ENCODE data around the gene DCTPP1. TPM values are rescaled to one million over a fixed set of nuclear protein-coding genes. Genes with fewer than 3 reads are reported as not detected.

The DCTPP1 gene
- total and polyA plus RNA-seq, 4 donors, result 18.1 to 49.5 (median 35.3) TPM

GRCh38 chr16:30395155-30395991 lies 34.5 kb downstream of the DCTPP1 start, which contains the start of gene ZNF48:
Gene ZNF48 (plus strand): TSS chr16:30395420. CDS start chr16:30395795, 375 bp downstream.
- H3K27me3 ChIP-seq (ENCODE audit: control insufficient read depth, insufficient read depth, low read length), result no peaks in the 10 kb centered on the region
- peaks cover 21% of the 10 kb centered on the region for H3K36me3 ChIP-seq (ENCODE audit: control insufficient read depth, insufficient read depth, low read length)
- no peaks in the 10 kb centered on the region for H3K9me3 ChIP-seq (ENCODE audit: control insufficient read depth, insufficient read depth, low read length)
- H3K4me3 ChIP-seq (ENCODE audit: low read depth, low read length), result peak within 1 kb of the TSS; percentile 80
- peak in 3 of 6 donors; percentile 84 to 98 (median 97) for DNase-seq (ENCODE audit: low read depth in 4 of 6, low spot score in 6 of 6)
- under 1% methylated on average over 100 of the region's 103 CpGs for WGBS (ENCODE audit: insufficient coverage)
- H3K27ac ChIP-seq (ENCODE audit: low read depth, low read length), result peak within 1 kb of the TSS; percentile 96
- H3K4me1 ChIP-seq (ENCODE audit: control insufficient read depth, insufficient read depth, low read length), result peaks cover 44% of the 10 kb centered on the region

- Histone ChIP-seq H3K9me3 (ENCODE audit: control insufficient read depth, insufficient read depth, low read length) (no peaks in the 10 kb centered on the region), H3K4me3 (ENCODE audit: low read depth, low read length) (peak overlapping the region; percentile 80), H3K27ac (ENCODE audit: low read depth, low read length) (peak overlapping the region; percentile 96), H3K36me3 (ENCODE audit: control insufficient read depth, insufficient read depth, low read length) (peaks cover 21% of the 10 kb centered on the region), H3K4me1 (ENCODE audit: control insufficient read depth, insufficient read depth, low read length) (peaks cover 37% of the 10 kb centered on the region), H3K27me3 (ENCODE audit: control insufficient read depth, insufficient read depth, low read length) (no peaks in the 10 kb centered on the region)
- WGBS (ENCODE audit: insufficient coverage), result under 1% methylated on average over 29 of the region's 31 CpGs
- peak in 2 of 6 donors; percentile 76 to 77 for DNase-seq (ENCODE audit: low read depth in 4 of 6, low spot score in 6 of 6)
These were observed 35.2 kb downstream of the DCTPP1 start for GRCh38 chr16:30394592-30395154.

GRCh38 chr16:30383521-30383920 lies 46.3 kb downstream of the DCTPP1 start:
- Histone ChIP-seq H3K27ac (ENCODE audit: low read depth, low read length) (no peak overlapping the region), H3K27me3 (ENCODE audit: control insufficient read depth, insufficient read depth, low read length) (no peaks in the 10 kb centered on the region)
- no peak for DNase-seq (ENCODE audit: low read depth in 4 of 6, low spot score in 6 of 6)

GRCh38 chr16:30382111-30382881 lies 47.5 kb downstream of the DCTPP1 start, which contains the start of gene SEPTIN1:
Gene SEPTIN1 (minus strand): TSS chr16:30382561. CDS start chr16:30382542, 19 bp downstream.
- Histone ChIP-seq H3K4me3 (ENCODE audit: low read depth, low read length) (no peak within 1 kb of the TSS), H3K27me3 (ENCODE audit: control insufficient read depth, insufficient read depth, low read length) (no peaks in the 10 kb centered on the region), H3K4me1 (ENCODE audit: control insufficient read depth, insufficient read depth, low read length) (peaks cover 23% of the 10 kb centered on the region), H3K9me3 (ENCODE audit: control insufficient read depth, insufficient read depth, low read length) (no peaks in the 10 kb centered on the region), H3K36me3 (ENCODE audit: control insufficient read depth, insufficient read depth, low read length) (peaks cover 5% of the 10 kb centered on the region), H3K27ac (ENCODE audit: low read depth, low read length) (no peak within 1 kb of the TSS)
- WGBS (ENCODE audit: insufficient coverage), result 69% methylated on average over 9 of the region's 12 CpGs
- DNase-seq (ENCODE audit: low read depth in 4 of 6, low spot score in 6 of 6), result no peak

More at GRCh38 chr16:30383521-30383920, 46.3 kb downstream of the DCTPP1 start:
- no peaks in the 10 kb centered on the region for H3K9me3 ChIP-seq (ENCODE audit: control insufficient read depth, insufficient read depth, low read length)
- 51% methylated on average over 2 of the region's 2 CpGs for WGBS (ENCODE audit: insufficient coverage)
- H3K4me1 ChIP-seq (ENCODE audit: control insufficient read depth, insufficient read depth, low read length), result peaks cover 13% of the 10 kb centered on the region
- H3K36me3 ChIP-seq (ENCODE audit: control insufficient read depth, insufficient read depth, low read length), result peaks cover 5% of the 10 kb centered on the region
- H3K4me3 ChIP-seq (ENCODE audit: low read depth, low read length), result no peak overlapping the region

- Histone ChIP-seq H3K27me3 (ENCODE audit: control insufficient read depth, insufficient read depth, low read length) (no peaks in the 10 kb centered on the region), H3K4me3 (ENCODE audit: low read depth, low read length) (no peak overlapping the region), H3K36me3 (ENCODE audit: control insufficient read depth, insufficient read depth, low read length) (peaks cover 5% of the 10 kb centered on the region), H3K4me1 (ENCODE audit: control insufficient read depth, insufficient read depth, low read length) (peaks cover 32% of the 10 kb centered on the region), H3K9me3 (ENCODE audit: control insufficient read depth, insufficient read depth, low read length) (no peaks in the 10 kb centered on the region), H3K27ac (ENCODE audit: low read depth, low read length) (no peak overlapping the region)
- WGBS (ENCODE audit: insufficient coverage), result no CpG with 5 or more reads among the region's 13 CpGs
- no peak for DNase-seq (ENCODE audit: low read depth in 4 of 6, low spot score in 6 of 6)
These were observed 48.4 kb downstream of the DCTPP1 start for GRCh38 chr16:30381291-30382041.

- H3K27ac ChIP-seq (ENCODE audit: low read depth, low read length), result no peak overlapping the region
- 93% methylated on average over 6 of the region's 6 CpGs for WGBS (ENCODE audit: insufficient coverage)
- H3K36me3 ChIP-seq (ENCODE audit: control insufficient read depth, insufficient read depth, low read length), result peaks cover 8% of the 10 kb centered on the region
- H3K4me3 ChIP-seq (ENCODE audit: low read depth, low read length), result no peak overlapping the region
- no peaks in the 10 kb centered on the region for H3K27me3 ChIP-seq (ENCODE audit: control insufficient read depth, insufficient read depth, low read length)
- no peak for DNase-seq (ENCODE audit: low read depth in 4 of 6, low spot score in 6 of 6)
- no peaks in the 10 kb centered on the region for H3K9me3 ChIP-seq (ENCODE audit: control insufficient read depth, insufficient read depth, low read length)
- peaks cover 34% of the 10 kb centered on the region for H3K4me1 ChIP-seq (ENCODE audit: control insufficient read depth, insufficient read depth, low read length)
These were observed 49.0 kb downstream of the DCTPP1 start for GRCh38 chr16:30380803-30381208.

- Histone ChIP-seq H3K9me3 (ENCODE audit: control insufficient read depth, insufficient read depth, low read length) (no peaks in the 10 kb centered on the region), H3K27ac (ENCODE audit: low read depth, low read length) (no peak overlapping the region), H3K4me3 (ENCODE audit: low read depth, low read length) (no peak overlapping the region), H3K27me3 (ENCODE audit: control insufficient read depth, insufficient read depth, low read length) (no peaks in the 10 kb centered on the region), H3K4me1 (ENCODE audit: control insufficient read depth, insufficient read depth, low read length) (peaks cover 34% of the 10 kb centered on the region), H3K36me3 (ENCODE audit: control insufficient read depth, insufficient read depth, low read length) (peaks cover 8% of the 10 kb centered on the region)
- 95% methylated on average over 4 of the region's 4 CpGs for WGBS (ENCODE audit: insufficient coverage)
- DNase-seq (ENCODE audit: low read depth in 4 of 6, low spot score in 6 of 6), result no peak
These were observed 49.6 kb downstream of the DCTPP1 start for GRCh38 chr16:30380072-30380802.

- no peak for DNase-seq (ENCODE audit: low read depth in 4 of 6, low spot score in 6 of 6)
- Histone ChIP-seq H3K4me1 (ENCODE audit: control insufficient read depth, insufficient read depth, low read length) (peaks cover 34% of the 10 kb centered on the region), H3K27me3 (ENCODE audit: control insufficient read depth, insufficient read depth, low read length) (no peaks in the 10 kb centered on the region), H3K36me3 (ENCODE audit: control insufficient read depth, insufficient read depth, low read length) (peaks cover 8% of the 10 kb centered on the region), H3K9me3 (ENCODE audit: control insufficient read depth, insufficient read depth, low read length) (no peaks in the 10 kb centered on the region), H3K27ac (ENCODE audit: low read depth, low read length) (peak overlapping the region; percentile 100), H3K4me3 (ENCODE audit: low read depth, low read length) (peak overlapping the region; percentile 95)
- 8% methylated on average over 23 of the region's 27 CpGs for WGBS (ENCODE audit: insufficient coverage)
These were observed 50.6 kb downstream of the DCTPP1 start for GRCh38 chr16:30379158-30379783.
